ENCODE data around the gene TTLL4. TPM values are rescaled to one million over a fixed set of nuclear protein-coding genes. Genes with fewer than 3 reads are reported as not detected.

Gene TTLL4
- total RNA-seq, 1 experiment from 2014 or later: 4.5 TPM

DNA sequence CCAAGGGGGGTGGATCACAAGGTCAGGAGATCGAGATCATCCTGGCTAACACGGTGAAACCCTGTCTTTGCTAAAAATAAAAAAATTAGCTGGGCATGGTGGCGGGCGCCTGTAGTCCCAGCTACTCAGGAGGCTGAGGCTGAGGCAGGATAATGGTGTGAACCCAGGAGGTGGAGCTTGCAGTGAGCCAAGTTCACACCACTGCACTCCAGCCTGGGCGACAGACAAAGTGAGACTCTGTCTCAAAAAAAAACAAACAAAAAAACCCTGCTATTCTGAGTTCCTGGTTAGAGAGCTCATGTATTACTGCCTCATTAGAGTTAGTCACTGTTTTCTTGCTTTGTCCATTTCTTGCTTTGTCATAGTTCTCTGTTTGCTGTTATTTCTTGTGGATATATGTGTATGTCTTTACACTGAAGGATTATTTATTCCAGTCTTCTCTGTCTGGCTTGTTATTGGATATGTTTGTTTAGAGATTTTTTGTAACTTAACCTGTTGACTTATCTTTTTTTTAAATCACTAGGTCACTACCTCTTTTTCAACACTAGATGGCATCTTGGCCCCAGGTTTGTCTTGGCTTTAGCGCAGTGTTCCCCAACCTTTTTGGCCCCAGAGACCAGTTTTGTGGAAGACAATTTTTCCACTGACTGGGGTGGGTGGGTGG is 17.0 kb downstream of the TTLL4 start:
- DNase-seq: no peak

DNA sequence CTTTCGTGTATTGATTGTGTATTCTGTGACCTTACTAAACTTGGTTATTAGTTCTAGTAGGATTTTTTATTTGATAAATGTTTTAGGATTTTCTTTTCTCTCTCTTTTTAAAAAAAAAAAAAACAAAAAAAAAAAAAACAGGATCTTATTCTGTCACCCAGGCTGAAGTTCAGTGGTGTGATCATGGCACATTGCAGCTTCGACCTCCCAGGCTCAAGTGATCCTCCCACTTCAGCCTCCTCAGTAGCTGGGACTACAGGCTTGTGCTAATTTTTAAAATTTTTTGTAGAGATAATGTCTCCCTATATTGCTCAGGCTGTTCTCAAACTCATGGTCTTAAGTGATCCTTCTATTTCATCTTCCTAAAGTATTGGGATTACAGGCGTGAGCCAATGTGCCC is 19.0 kb downstream of the TTLL4 start:
- H3K27me3 ChIP-seq: no peaks in the 10 kb centered on the region
- DNase-seq: no peak
- peaks cover 29% of the 10 kb centered on the region for H3K36me3 ChIP-seq
- H3K4me3 ChIP-seq: no peak overlapping the region
- peaks cover 21% of the 10 kb centered on the region for H3K9me3 ChIP-seq

More for the DNA sequence above, 17.0 kb downstream of the TTLL4 start:
- Histone ChIP-seq H3K9me3 (peaks cover 21% of the 10 kb centered on the region), H3K27me3 (no peaks in the 10 kb centered on the region), H3K4me3 (no peak overlapping the region), H3K36me3 (peaks cover 20% of the 10 kb centered on the region)

DNA sequence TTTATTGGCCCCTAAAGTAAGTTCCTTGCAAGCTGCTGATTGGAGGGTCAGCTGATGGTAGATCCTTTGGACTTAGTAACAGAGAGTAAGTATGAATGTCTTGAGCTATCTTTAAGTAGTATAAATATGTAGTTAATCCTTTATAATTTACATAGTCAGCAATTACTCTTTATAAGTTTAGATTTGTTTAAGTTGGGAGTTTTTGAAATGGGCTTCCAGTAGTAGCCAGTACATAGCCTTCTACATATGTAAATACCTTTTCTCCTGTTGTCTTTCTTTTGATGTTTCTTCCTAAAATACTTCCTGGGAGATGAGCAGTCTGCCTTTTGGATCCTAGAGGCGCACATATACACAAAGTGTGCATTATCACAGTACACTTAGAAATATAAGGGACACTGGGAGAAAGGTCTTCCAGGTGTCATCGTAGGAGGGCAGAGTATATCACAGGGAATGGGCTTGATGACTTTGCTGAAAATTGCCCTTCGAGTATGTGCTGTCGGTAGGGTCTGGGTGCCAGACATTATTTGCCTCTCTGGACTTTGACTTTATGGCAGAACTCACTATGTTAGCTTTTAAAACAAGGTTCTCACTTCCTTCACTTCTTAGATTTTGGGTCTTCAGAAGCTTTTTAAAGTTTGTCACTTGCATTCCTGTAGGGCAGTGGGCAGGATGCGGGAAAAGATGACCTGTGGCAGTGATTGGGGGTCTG is 21.6 kb downstream of the TTLL4 start:
- Histone ChIP-seq H3K36me3 (peaks cover 26% of the 10 kb centered on the region), H3K4me3 (no peak overlapping the region), H3K9me3 (peaks cover 1% of the 10 kb centered on the region), H3K27me3 (no peaks in the 10 kb centered on the region)
- DNase-seq: no peak

DNA sequence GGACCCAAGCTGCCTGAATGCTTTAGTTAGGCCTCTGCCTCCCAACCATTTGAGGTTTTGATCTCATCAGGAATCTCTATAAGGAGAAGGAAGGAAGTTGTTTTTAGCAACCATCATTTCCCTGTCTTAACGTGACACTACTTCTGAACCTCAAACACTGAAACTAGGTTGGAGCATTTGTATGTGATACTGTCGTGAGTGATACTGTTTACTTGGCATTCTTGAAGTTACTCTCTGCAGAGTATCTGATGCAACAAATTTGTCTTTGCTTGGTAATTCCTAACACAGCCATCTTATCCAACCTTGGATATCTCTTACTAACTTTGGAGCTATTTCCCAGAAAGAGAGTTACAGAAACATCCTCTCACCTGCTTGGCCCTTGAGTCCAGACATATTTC is 22.1 kb downstream of the TTLL4 start:
- no peak overlapping the region for H3K4me3 ChIP-seq
- no peak for DNase-seq
- no peaks in the 10 kb centered on the region for H3K27me3 ChIP-seq
- no peaks in the 10 kb centered on the region for H3K9me3 ChIP-seq
- H3K36me3 ChIP-seq: peaks cover 25% of the 10 kb centered on the region

- peak; percentile 22 for DNase-seq
- Histone ChIP-seq H3K36me3 (peaks cover 26% of the 10 kb centered on the region), H3K9me3 (no peaks in the 10 kb centered on the region), H3K27me3 (no peaks in the 10 kb centered on the region), H3K4me3 (no peak overlapping the region)
These were observed 22.8 kb downstream of the TTLL4 start for GRCh38 chr2:218733171-218734021.

- Histone ChIP-seq H3K27me3 (no peaks in the 10 kb centered on the region), H3K36me3 (peaks cover 34% of the 10 kb centered on the region), H3K9me3 (no peaks in the 10 kb centered on the region), H3K4me3 (no peak overlapping the region)
- DNase-seq: no peak
These were observed 23.7 kb downstream of the TTLL4 start for GRCh38 chr2:218734190-218734975.

DNA sequence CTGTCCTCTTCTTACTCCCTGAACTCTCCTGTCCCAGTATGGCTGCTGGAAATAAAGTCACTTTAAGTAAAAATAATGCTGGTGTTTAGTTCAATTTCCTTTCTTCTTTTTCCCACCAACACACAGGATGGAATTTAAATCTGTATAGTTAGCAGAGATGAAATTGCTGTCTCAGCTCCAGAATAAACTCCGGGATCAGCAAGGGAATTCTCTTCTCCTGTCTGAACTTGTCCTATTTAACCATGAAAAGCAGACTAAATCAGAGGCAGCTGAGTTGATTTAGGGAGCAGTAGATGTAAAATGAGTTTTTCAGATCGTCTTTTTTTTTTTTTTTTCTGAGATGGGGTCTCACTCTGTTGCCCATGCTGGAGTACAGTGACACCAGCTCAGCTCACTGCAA is 25.9 kb downstream of the TTLL4 start:
- Histone ChIP-seq H3K4me3 (no peak overlapping the region), H3K36me3 (peaks cover 45% of the 10 kb centered on the region), H3K9me3 (no peaks in the 10 kb centered on the region), H3K27me3 (no peaks in the 10 kb centered on the region)
- DNase-seq: no peak

GRCh38 chr2:218743068-218743467 is 32.4 kb downstream of the TTLL4 start:
- no peaks in the 10 kb centered on the region for H3K9me3 ChIP-seq
- H3K36me3 ChIP-seq: peaks cover 51% of the 10 kb centered on the region
- no peaks in the 10 kb centered on the region for H3K27me3 ChIP-seq
- H3K4me3 ChIP-seq: no peak overlapping the region
- no peak for DNase-seq

DNA sequence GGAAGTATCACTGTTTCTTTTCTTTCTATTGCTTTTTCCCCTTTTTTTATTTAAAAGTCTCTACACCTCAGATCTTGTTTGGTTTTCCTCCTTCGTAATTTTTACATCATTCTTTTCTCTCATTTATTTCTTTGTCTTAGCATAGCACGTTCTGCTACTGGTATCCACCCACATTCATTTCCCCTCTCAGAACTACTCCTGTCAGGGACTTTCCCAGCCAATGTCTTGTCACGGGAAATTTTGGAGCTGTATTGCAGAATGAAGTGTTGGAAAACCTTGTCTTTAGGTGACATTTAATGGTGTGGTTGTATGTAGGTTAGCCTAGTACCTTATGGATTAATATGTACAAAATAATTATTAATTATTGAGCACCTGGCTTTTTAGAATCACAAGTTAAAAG is 34.0 kb downstream of the TTLL4 start:
- no peaks in the 10 kb centered on the region for H3K9me3 ChIP-seq
- H3K36me3 ChIP-seq: peaks cover 44% of the 10 kb centered on the region
- H3K4me3 ChIP-seq: no peak overlapping the region
- DNase-seq: no peak
- H3K27me3 ChIP-seq: no peaks in the 10 kb centered on the region

- no peaks in the 10 kb centered on the region for H3K9me3 ChIP-seq
- DNase-seq: no peak
- H3K36me3 ChIP-seq: peaks cover 45% of the 10 kb centered on the region
- no peak overlapping the region for H3K4me3 ChIP-seq
- no peaks in the 10 kb centered on the region for H3K27me3 ChIP-seq
These were observed 34.5 kb downstream of the TTLL4 start for GRCh38 chr2:218745160-218745558.

GRCh38 chr2:218745559-218746469 is 35.2 kb downstream of the TTLL4 start:
- no peak for DNase-seq
- peaks cover 45% of the 10 kb centered on the region for H3K36me3 ChIP-seq
- no peak overlapping the region for H3K4me3 ChIP-seq
- no peaks in the 10 kb centered on the region for H3K27me3 ChIP-seq
- H3K9me3 ChIP-seq: no peaks in the 10 kb centered on the region

- H3K36me3 ChIP-seq: peaks cover 47% of the 10 kb centered on the region
- DNase-seq: no peak
- H3K27me3 ChIP-seq: no peaks in the 10 kb centered on the region
- H3K4me3 ChIP-seq: no peak overlapping the region
- H3K9me3 ChIP-seq: no peaks in the 10 kb centered on the region
These were observed 35.8 kb downstream of the TTLL4 start for GRCh38 chr2:218746470-218746795.

GRCh38 chr2:218746960-218747359 is 36.3 kb downstream of the TTLL4 start:
- H3K27me3 ChIP-seq: no peaks in the 10 kb centered on the region
- no peak for DNase-seq
- H3K9me3 ChIP-seq: no peaks in the 10 kb centered on the region
- H3K4me3 ChIP-seq: no peak overlapping the region
- peaks cover 44% of the 10 kb centered on the region for H3K36me3 ChIP-seq

DNA sequence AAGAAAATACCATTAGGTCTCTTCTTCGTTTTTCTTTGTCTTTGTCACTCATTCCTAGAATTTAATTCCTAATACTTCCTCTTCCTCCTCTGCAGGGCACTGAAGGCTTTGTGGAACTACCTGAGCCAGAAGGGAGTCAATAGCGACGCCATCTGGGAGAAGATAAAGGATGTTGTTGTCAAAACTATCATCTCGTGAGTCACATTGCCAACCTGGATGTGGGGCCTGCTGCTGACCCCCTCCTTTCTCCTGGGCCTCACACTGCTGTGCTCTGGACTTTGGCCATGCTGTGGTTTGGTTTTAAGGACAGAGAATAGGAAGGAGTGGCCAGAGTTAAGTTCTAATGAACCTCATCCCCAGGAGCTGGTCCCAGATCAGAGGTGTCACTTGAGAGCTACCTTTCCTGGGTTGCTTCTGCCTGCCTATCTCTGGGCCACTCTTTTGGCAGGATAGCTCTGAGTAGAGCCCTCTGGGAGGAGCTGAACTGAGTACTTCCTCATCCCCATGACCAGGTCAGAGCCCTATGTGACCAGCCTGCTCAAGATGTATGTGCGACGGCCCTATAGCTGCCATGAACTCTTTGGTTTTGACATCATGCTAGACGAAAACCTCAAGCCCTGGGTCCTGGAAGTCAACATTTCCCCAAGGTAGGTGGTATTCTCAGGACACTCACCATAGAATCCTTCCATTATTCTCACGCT is 38.3 kb downstream of the TTLL4 start:
- Histone ChIP-seq H3K4me3 (no peak overlapping the region), H3K36me3 (peaks cover 59% of the 10 kb centered on the region), H3K27me3 (no peaks in the 10 kb centered on the region), H3K9me3 (no peaks in the 10 kb centered on the region)
- no peak for DNase-seq

DNA sequence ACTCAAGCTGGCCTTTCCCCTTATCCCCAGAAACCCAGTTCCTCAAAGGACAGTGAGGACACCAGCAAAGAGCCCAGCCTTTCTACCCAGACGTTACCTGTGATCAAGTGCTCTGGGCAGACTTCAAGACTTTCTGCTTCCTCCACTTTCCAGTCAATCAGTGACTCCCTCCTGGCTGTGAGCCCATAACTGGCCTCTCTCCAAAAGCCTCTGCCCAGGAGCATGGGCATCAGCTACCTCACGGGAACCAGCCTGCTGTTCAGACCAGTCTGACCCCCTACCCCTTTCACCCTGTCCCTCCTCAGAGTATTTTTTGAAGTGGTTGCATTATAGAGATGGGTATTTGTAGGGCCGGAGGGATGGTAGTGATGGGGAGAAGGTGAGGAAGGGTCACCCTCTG is 43.6 kb downstream of the TTLL4 start:
- Histone ChIP-seq H3K36me3 (peaks cover 34% of the 10 kb centered on the region), H3K9me3 (no peaks in the 10 kb centered on the region), H3K4me3 (no peak overlapping the region), H3K27me3 (no peaks in the 10 kb centered on the region)
- no peak for DNase-seq
